Right lobe of liver (tissue), 4 donors: ENCODE data around the gene PPP6C.

Source experiments
- POLR2A ChIP-seq: fragments of 450-650 bp; IDR thresholded peaks from one replicate; pipeline ENCODE4 v1.6.1; 2017; ENCODE audit warnings: antibody characterized with exemption, mild to moderate bottlenecking
- TF ChIP-seq, protein P1 (sequence below), 4 donors: fragments of 200-600 bp in 3 of 4; fragments of 450-650 bp in 1 of 4; IDR thresholded peaks; one replicate each; pipeline versions ENCODE4 v1.5.1 to v1.8.0; 2016 to 2022; ENCODE audit warnings: antibody characterized with exemption in 4 of 4, mild to moderate bottlenecking in 2 of 4
- donor health status: DM: no; HTN: no; CAD: no.
- donor health status: DM: no; HTN: no; CAD: no.
- donor health status: DM: no; HTN: yes; CAD: no.

DNA sequence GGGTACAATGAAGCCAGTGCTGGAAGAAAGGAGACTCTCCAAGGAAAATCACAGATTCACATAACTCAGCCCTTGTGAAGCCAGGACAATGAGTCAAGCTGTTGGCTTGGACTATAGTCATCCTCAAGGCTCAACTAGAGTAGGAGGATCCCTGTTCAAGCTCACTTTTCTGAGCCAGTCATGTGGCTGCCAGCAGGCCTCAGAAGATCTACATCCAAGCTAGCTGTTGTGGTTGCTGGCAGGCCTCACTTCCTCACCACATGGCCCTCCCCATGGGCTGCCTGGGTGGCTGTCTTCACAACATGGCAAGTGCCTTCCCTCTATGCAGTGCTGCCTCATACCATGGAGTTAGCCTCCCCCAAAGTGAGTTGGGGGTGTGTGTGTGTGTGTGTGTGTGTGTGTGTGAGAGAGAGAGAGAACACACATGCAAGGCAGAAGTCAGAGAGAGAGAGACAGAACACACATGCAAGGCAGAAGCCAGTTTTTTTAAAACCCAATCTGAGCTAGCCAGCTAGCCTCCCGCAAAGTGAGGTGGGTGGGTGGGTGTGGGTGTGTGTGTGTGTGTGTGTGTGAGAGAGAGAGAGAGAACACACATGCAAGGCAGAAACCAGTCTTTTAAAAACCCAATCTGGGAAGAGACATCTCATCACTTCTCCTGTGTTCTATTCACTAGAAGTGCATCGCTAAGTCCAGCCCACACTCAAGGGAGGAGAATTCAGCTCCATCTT is 63.4 kb downstream of the PPP6C start:
- TF ChIP-seq, protein P1, sequence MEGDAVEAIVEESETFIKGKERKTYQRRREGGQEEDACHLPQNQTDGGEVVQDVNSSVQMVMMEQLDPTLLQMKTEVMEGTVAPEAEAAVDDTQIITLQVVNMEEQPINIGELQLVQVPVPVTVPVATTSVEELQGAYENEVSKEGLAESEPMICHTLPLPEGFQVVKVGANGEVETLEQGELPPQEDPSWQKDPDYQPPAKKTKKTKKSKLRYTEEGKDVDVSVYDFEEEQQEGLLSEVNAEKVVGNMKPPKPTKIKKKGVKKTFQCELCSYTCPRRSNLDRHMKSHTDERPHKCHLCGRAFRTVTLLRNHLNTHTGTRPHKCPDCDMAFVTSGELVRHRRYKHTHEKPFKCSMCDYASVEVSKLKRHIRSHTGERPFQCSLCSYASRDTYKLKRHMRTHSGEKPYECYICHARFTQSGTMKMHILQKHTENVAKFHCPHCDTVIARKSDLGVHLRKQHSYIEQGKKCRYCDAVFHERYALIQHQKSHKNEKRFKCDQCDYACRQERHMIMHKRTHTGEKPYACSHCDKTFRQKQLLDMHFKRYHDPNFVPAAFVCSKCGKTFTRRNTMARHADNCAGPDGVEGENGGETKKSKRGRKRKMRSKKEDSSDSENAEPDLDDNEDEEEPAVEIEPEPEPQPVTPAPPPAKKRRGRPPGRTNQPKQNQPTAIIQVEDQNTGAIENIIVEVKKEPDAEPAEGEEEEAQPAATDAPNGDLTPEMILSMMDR (IDR thresholded peaks at IDR 0.05): no peak
- no peak for TF ChIP-seq POLR2A
